ENCODE data around the gene IL17RB. TPM values are rescaled to one million over a fixed set of nuclear protein-coding genes. Genes with fewer than 3 reads are reported as not detected.

IL17RB gene
- total RNA-seq, 1 experiment from 2014 or later, result 9.8 TPM

DNA sequence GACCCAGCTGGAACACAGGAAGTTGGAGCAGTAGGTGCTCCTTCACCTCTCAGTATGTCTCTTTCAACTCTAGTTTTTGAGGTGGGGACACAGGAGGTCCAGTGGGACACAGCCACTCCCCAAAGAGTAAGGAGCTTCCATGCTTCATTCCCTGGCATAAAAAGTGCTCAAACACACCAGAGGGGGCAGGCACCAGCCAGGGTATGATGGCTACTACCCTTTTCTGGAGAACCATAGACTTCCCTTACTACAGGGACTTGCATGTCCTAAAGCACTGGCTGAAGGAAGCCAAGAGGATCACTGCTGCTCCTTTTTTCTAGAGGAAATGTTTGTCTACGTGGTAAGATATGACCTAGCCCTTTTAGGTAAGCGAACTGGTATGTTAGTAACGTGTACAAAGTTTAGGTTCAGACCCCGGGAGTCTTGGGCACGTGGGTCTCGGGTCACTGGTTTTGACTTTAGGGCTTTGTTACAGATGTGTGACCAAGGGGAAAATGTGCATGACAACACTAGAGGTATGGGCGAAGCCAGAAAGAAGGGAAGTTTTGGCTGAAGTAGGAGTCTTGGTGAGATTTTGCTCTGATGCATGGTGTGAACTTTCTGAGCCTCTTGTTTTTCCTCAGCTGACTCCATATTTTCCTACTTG lies 11.9 kb downstream of the IL17RB start:
- Mint-ChIP-seq H3K9me3 (no peaks in the 10 kb centered on the region), H3K36me3 (ENCODE audit: insufficient read depth in 1 of 3, low read depth in 3 of 3) (peaks cover 4 to 45% (median 30%) of the 10 kb centered on the region in 3 experiments; a peak in 6 of 7 replicates), H3K27ac (peak overlapping the region in 2 of 3 experiments; percentile 45 to 78; a peak in 2 of 7 replicates), H3K4me3 (no peak overlapping the region), H3K27me3 (ENCODE audit: low read depth) (no peaks in the 10 kb centered on the region), H3K4me1 (no peaks in the 10 kb centered on the region)
- H3K9ac ChIP-seq (ENCODE audit: extremely low read depth, insufficient read length, low read length), result no peak overlapping the region
- TF ChIP-seq, protein P1, sequence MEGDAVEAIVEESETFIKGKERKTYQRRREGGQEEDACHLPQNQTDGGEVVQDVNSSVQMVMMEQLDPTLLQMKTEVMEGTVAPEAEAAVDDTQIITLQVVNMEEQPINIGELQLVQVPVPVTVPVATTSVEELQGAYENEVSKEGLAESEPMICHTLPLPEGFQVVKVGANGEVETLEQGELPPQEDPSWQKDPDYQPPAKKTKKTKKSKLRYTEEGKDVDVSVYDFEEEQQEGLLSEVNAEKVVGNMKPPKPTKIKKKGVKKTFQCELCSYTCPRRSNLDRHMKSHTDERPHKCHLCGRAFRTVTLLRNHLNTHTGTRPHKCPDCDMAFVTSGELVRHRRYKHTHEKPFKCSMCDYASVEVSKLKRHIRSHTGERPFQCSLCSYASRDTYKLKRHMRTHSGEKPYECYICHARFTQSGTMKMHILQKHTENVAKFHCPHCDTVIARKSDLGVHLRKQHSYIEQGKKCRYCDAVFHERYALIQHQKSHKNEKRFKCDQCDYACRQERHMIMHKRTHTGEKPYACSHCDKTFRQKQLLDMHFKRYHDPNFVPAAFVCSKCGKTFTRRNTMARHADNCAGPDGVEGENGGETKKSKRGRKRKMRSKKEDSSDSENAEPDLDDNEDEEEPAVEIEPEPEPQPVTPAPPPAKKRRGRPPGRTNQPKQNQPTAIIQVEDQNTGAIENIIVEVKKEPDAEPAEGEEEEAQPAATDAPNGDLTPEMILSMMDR (conservative IDR thresholded peaks at IDR 0.05), result peak; percentile 36; the same call in 2 of the 3 replicates
- no peak overlapping the region for H3K23ac ChIP-seq (ENCODE audit: insufficient read length, low read depth, low read length)
- no peak overlapping the region for H3K27ac ChIP-seq (ENCODE audit: insufficient read length, low read depth, low read length)
- H4K8ac ChIP-seq (replicated peaks; ENCODE audit: insufficient read length, low read depth, low read length), result no peak overlapping the region
- H3K9me3 ChIP-seq (ENCODE audit: control insufficient read depth, low read depth, low read length), result no peaks in the 10 kb centered on the region
- H2AFZ ChIP-seq (ENCODE audit: low read length), result no peak overlapping the region
- H2BK12ac ChIP-seq (ENCODE audit: insufficient read length, low read depth, low read length), result no peak overlapping the region
- no peaks in the 10 kb centered on the region for H3K79me1 ChIP-seq (ENCODE audit: insufficient read depth, low read depth, low read length, poor library complexity, severe bottlenecking)
- no peak overlapping the region for H4K91ac ChIP-seq (ENCODE audit: insufficient read length, low read depth, low read length)
- WGBS (ENCODE audit: extremely low coverage, insufficient read length, low lambda C conversion rate), result no CpG with 5 or more reads among the region's 7 CpGs
- no peaks in the 10 kb centered on the region for H3K4me1 ChIP-seq (ENCODE audit: insufficient read depth, low read length)
- no peak overlapping the region for H2BK5ac ChIP-seq (ENCODE audit: insufficient read length, low read length)
- no peak overlapping the region for H4K5ac ChIP-seq (ENCODE audit: insufficient read length, low read depth, low read length)
- H4K20me1 ChIP-seq (ENCODE audit: control insufficient read depth, insufficient read depth, insufficient read length), result no peaks in the 10 kb centered on the region
- no peaks in the 10 kb centered on the region; the same call in 1 of the 2 replicates for H3K27me3 ChIP-seq (ENCODE audit: insufficient read depth, low read length)
- H2AK5ac ChIP-seq (ENCODE audit: insufficient read length, low read length), result no peak overlapping the region
- no peak overlapping the region for H3K14ac ChIP-seq (ENCODE audit: insufficient read depth, low read length)
- no peak for DNase-seq
- no peak overlapping the region for H3K18ac ChIP-seq (ENCODE audit: insufficient read length, low read depth, low read length)
- no peak overlapping the region for H3K4ac ChIP-seq (ENCODE audit: low read depth, low read length)
- no peak overlapping the region for H3K56ac ChIP-seq (ENCODE audit: insufficient read length, low read depth, low read length)
- no peaks in the 10 kb centered on the region for H3K79me2 ChIP-seq (ENCODE audit: insufficient read depth, low read length)
- no peaks in the 10 kb centered on the region for H3K23me2 ChIP-seq (ENCODE audit: insufficient read length, low read depth, low read length, poor library complexity, severe bottlenecking)
- no peak overlapping the region for H2BK20ac ChIP-seq (ENCODE audit: low read depth, low read length, poor library complexity, severe bottlenecking)
- H2BK15ac ChIP-seq (ENCODE audit: low read depth, low read length), result no peak overlapping the region
- H3T11ph ChIP-seq (ENCODE audit: low read length), result no peak overlapping the region
- H2BK120ac ChIP-seq (ENCODE audit: low read depth, low read length, poor library complexity, severe bottlenecking), result no peak overlapping the region
- no peak overlapping the region for H3K4me2 ChIP-seq (ENCODE audit: insufficient read depth, insufficient read length, low read length)

All from H9 (cell line).